GM12878 (cell line): ENCODE data around the gene NUDT3.

ENCODE experiments used
- ETV6 ChIP-seq, 2 experiments: fragments of 450-650 bp in 1 of 2; IDR thresholded peaks in 1 of 2; conservative IDR thresholded peaks in 1 of 2; 2 replicates each; pipeline ENCODE4 v1.6.1; 2014; ENCODE audit warnings: antibody characterized with exemption in 1 of 2, borderline replicate concordance in 1 of 2, low read depth in 1 of 2, mild to moderate bottlenecking in 1 of 2, moderate library complexity in 1 of 2
- RAD21 ChIP-seq: IDR thresholded peaks from 2 replicates; pipeline ENCODE4 v1.6.1; 2011; ENCODE audit warnings: mild to moderate bottlenecking, low read depth, low read length, moderate library complexity; ENCODE audit not compliant: insufficient read depth
- SP1 ChIP-seq: IDR thresholded peaks from one replicate; pipeline ENCODE4 v1.6.1; 2011; ENCODE audit warnings: low read depth, low read length
- TF ChIP-seq, protein P1 (sequence below), 3 experiments: IDR thresholded peaks in 2 of 3; conservative IDR thresholded peaks in 1 of 3; 2 replicates each; pipeline ENCODE4 v1.5.1; 2011; ENCODE audit warnings: low read depth in 3 of 3, low read length in 3 of 3, mild to moderate bottlenecking in 3 of 3, control low read depth in 2 of 3, moderate library complexity in 2 of 3, inconsistent platforms in 1 of 3, mixed read lengths in 1 of 3; ENCODE audit not compliant: control insufficient read depth in 2 of 3, insufficient read depth in 1 of 3; ENCODE audit errors: extremely low read depth in 1 of 3

DNA sequence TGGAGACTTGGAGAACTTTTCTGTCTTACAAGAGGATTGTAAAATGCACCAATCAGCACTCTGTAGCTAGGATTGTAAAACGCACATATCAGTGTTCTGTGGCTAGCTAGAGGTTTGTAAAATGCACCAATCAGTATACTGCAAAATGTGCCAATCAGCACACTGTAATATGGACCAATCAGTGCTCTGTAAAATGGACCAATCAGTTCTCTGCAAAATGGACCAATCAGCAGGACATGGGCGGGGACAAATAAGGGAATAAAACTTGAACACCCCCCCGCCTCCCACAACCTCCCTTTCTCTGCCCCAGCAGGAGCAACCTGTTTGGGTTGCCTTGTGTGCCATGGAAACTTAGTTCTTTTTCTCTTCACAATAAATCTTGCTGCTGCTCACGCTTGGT is 46.2 kb upstream of the NUDT3 start:
- TF ChIP-seq, protein P1, sequence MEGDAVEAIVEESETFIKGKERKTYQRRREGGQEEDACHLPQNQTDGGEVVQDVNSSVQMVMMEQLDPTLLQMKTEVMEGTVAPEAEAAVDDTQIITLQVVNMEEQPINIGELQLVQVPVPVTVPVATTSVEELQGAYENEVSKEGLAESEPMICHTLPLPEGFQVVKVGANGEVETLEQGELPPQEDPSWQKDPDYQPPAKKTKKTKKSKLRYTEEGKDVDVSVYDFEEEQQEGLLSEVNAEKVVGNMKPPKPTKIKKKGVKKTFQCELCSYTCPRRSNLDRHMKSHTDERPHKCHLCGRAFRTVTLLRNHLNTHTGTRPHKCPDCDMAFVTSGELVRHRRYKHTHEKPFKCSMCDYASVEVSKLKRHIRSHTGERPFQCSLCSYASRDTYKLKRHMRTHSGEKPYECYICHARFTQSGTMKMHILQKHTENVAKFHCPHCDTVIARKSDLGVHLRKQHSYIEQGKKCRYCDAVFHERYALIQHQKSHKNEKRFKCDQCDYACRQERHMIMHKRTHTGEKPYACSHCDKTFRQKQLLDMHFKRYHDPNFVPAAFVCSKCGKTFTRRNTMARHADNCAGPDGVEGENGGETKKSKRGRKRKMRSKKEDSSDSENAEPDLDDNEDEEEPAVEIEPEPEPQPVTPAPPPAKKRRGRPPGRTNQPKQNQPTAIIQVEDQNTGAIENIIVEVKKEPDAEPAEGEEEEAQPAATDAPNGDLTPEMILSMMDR (IDR thresholded peaks at IDR 0.05 in 2 of 3, conservative IDR thresholded peaks at IDR 0.05 in 1 of 3; ENCODE audit: control insufficient read depth in 2 of 3, extremely low read depth in 1 of 3, insufficient read depth in 1 of 3, low read depth in 3 of 3, low read length in 3 of 3) = no peak
- TF ChIP-seq ETV6 (conservative IDR thresholded peaks at IDR 0.05 in 1 of 2, IDR thresholded peaks at IDR 0.05 in 1 of 2; ENCODE audit: borderline replicate concordance in 1 of 2, low read depth in 1 of 2) = no peak
- no peak for TF ChIP-seq SP1
- TF ChIP-seq RAD21 = no peak
